LNCaP clone FGC (cell line): ENCODE measurements around the gene DHX29.

Experiments used
- DNase-seq: peaks from one replicate; pipeline ENCODE4 v3.0.0-alpha.2; 2011; ENCODE audit warnings: low read depth
- H3K4me3 ChIP-seq: 2 replicates; pipeline ENCODE4 v1.5.1; 2011; ENCODE audit warnings: mild to moderate bottlenecking, low read depth, low read length, control low read depth
- TF ChIP-seq, protein P1 (sequence below): IDR thresholded peaks from 2 replicates; pipeline ENCODE4 v1.5.1; 2012; ENCODE audit warnings: mild to moderate bottlenecking; ENCODE audit not compliant: control insufficient read depth, insufficient read depth; ENCODE audit errors: extremely low read depth

Gene DHX29

DNA sequence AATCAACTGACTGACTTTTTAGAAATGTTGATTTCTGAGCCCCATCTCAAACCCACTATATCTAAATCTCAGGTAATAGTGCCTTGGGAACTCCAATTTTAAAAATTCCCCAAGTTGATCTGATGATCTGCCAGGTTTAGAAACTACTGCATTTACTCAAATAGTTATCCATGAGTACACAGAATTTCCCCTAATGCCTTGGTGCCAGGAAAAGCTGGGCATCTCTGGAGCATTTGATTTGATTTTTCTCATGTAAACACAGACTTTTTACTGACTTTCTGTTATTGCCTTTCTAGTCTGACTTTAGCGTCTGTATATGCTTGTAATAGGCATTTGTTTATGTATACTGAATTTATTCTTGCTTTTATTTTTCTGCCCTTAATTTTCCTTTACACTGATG lies 36.1 kb upstream of the DHX29 start:
- TF ChIP-seq, protein P1, sequence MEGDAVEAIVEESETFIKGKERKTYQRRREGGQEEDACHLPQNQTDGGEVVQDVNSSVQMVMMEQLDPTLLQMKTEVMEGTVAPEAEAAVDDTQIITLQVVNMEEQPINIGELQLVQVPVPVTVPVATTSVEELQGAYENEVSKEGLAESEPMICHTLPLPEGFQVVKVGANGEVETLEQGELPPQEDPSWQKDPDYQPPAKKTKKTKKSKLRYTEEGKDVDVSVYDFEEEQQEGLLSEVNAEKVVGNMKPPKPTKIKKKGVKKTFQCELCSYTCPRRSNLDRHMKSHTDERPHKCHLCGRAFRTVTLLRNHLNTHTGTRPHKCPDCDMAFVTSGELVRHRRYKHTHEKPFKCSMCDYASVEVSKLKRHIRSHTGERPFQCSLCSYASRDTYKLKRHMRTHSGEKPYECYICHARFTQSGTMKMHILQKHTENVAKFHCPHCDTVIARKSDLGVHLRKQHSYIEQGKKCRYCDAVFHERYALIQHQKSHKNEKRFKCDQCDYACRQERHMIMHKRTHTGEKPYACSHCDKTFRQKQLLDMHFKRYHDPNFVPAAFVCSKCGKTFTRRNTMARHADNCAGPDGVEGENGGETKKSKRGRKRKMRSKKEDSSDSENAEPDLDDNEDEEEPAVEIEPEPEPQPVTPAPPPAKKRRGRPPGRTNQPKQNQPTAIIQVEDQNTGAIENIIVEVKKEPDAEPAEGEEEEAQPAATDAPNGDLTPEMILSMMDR = no peak
- H3K4me3 ChIP-seq = no peak overlapping the region
- no peak for DNase-seq

DNA sequence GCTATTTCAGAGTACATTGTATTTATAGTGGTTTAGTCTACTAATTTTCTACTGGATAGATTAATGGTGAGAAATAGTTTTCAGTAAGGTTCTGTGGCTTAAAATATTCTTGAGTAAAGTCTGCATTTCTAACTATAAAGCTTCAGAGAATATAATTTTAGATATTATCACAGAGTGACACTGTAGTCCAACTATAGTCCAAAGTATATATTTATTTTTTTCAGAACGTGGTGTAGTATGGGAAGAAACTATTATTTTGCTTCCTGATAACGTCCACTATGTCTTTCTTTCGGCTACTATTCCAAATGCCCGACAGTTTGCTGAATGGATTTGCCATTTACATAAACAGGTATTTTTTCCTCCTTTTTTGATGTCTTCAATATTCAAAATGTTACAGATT lies 35.6 kb upstream of the DHX29 start:
- H3K4me3 ChIP-seq = no peak overlapping the region
- no peak for DNase-seq
- TF ChIP-seq, protein P1 = no peak

DNA sequence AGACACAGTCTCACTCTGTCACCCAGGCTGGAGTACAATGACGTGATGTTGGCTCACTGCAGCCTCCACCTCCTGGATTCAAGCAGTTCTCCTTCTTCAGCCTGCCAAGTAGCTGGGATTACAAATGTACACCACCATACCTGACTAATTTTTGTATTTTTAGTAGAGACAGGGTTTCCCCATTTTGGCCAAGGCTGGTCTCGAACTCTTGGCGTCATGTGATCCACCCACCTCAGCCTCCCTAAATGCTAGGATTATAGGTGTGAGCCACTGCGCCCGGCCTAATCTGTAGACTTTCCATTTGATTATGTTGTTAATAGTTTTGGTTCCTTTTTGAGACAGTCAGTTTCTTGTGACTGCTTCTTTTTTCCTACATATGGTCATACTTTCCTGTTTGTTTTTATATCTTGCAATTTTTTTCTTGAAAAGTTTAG lies 31.3 kb upstream of the DHX29 start:
- no peak for DNase-seq
- H3K4me3 ChIP-seq = no peak overlapping the region
- TF ChIP-seq, protein P1 = no peak

DNA sequence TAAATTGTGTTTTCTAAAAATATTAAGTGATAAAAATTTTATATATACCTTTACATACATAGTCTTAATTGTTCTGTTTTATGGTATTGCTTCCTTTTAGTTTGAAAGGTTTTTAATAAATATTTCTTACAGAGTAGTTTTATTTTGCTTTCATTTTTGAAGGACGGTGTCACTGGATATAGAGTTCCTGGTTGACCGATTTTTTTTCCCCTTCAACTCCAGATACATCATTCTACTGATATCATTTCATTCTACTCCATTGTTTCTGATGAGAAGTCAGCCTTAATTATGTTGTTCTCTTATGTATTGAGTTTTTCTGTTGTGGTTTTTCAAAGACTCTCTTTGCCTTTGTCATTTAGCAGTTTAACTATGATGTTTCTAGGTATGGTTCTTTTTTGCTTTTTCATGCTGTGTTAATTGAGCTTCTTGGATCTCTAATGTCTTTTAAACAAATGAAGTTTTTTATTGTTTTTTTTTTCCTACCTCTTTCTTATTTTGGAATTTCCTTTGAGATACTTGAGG lies 30.7 kb upstream of the DHX29 start:
- TF ChIP-seq, protein P1 = no peak
- H3K4me3 ChIP-seq = no peak overlapping the region
- no peak for DNase-seq

DNA sequence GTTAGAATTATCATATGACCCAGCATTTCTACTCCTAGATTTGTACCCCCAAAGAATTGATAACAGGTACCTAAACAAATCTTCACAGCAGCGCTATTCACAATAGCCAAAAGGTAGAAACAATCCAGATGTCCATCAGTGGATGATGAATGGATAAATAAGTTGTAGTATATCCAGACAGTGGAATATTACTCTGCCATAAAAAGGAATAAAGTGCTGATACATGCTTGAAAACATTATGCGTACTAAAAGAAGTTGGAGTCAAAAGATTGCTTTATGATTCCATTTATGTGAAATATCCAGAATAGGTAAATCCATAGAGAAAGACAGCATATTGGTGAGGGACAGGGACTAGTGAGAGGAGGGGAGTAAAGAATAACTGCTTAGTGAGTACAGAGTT lies 26.3 kb upstream of the DHX29 start:
- H3K4me3 ChIP-seq = no peak overlapping the region
- no peak for DNase-seq
- TF ChIP-seq, protein P1 = no peak

DNA sequence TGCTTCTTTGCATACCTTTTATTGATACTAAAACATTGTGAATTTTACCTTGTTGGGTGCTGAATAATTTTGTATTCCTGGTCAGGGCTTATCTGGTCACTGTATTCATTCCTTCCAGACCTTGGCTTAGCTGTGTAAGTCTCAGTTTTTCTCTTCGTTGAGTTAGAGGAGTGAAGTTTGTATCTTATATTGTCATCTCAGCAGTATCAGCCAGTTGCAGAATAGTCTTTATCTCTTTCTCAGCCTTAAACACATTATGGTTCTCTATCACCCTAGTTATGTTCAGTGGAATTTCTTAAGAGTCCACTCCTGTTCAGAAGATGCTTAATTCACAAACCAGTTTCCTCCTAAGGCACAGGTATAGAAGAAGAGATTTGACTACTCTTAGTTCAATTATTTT lies 25.5 kb upstream of the DHX29 start:
- TF ChIP-seq, protein P1 = no peak
- DNase-seq = no peak
- no peak overlapping the region for H3K4me3 ChIP-seq

DNA sequence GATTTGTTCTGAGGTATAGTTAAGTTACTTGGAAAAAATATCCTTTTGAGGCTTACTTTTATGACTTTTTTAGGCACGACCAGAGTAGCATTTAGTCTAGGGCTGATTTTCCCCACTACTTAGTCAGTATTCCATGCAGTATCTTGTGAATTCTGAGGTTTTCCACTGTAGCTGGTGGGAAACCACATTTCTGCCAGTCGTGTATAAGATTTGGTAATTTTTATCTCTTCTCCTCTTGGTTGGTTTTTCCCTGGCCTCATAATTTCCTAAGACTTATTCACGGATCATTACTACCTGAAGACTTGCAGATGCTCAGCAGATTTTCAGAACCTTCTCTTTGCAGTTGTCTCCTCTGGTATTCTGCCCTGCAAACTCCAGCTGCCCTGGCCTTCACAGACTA lies 23.8 kb upstream of the DHX29 start:
- no peak for DNase-seq
- TF ChIP-seq, protein P1 = no peak
- no peak overlapping the region for H3K4me3 ChIP-seq
